Keratinocyte (primary cell): ENCODE data around the gene NCOA3. TPM values are rescaled to one million over a fixed set of nuclear protein-coding genes. Genes with fewer than 3 reads are reported as not detected.

Source experiments
- DNase-seq: peaks from one replicate; pipeline ENCODE4 v3.0.0-alpha.2; 2011; ENCODE audit warnings: low read depth, missing footprints, low spot score
- FAIRE-seq: peaks from 2 replicates; lab custom pipeline; 2011; peaks lifted over from hg19 to GRCh38; lab: Jason Lieb, UNC
- H2AFZ ChIP-seq: 2 replicates; pipeline ENCODE4 v1.6.0; 2012; ENCODE audit warnings: low read length, control low read depth, inconsistent platforms; ENCODE audit not compliant: control insufficient read depth
- H3K27ac ChIP-seq: 2 replicates; pipeline ENCODE4 v1.5.1; 2011; ENCODE audit warnings: low read length; ENCODE audit not compliant: control insufficient read depth, insufficient read depth
- H3K27me3 ChIP-seq: 3 replicates; pipeline ENCODE4 v1.6.0; 2011; ENCODE audit warnings: low read length; ENCODE audit not compliant: control insufficient read depth, insufficient read depth; ENCODE audit errors: extremely low read depth
- H3K36me3 ChIP-seq, 2 experiments: 2 replicates in 1 of 2; 3 replicates in 1 of 2; pipeline ENCODE4 v1.5.1; 2011; ENCODE audit warnings: low read length in 2 of 2, mild to moderate bottlenecking in 1 of 2; ENCODE audit not compliant: control insufficient read depth in 2 of 2, insufficient read depth in 2 of 2; ENCODE audit errors: extremely low read depth in 1 of 2
- H3K4me1 ChIP-seq: 3 replicates; pipeline ENCODE4 v1.5.1; 2011; ENCODE audit warnings: low read length; ENCODE audit not compliant: control insufficient read depth, insufficient read depth; ENCODE audit errors: extremely low read depth
- H3K4me2 ChIP-seq: 3 replicates; pipeline ENCODE4 v1.6.0; 2011; ENCODE audit warnings: low read depth, low read length; ENCODE audit not compliant: control insufficient read depth, insufficient read depth; ENCODE audit errors: extremely low read depth
- H3K4me3 ChIP-seq, 3 experiments: fragments of 200-600 bp in 1 of 3; sonication (generic) in 1 of 3; 2 replicates in 2 of 3; 3 replicates in 1 of 3; pipeline ENCODE4 v1.5.1; 2011 to 2016; ENCODE audit warnings: low read length in 3 of 3, mild to moderate bottlenecking in 3 of 3, control low read depth in 2 of 3, inconsistent platforms in 1 of 3, low read depth in 1 of 3, mixed read lengths in 1 of 3, mixed run types in 1 of 3, moderate library complexity in 1 of 3; ENCODE audit not compliant: control insufficient read depth in 2 of 3, insufficient read depth in 2 of 3; ENCODE audit errors: extremely low read depth in 1 of 3
- H3K79me2 ChIP-seq: 2 replicates; pipeline ENCODE4 v1.6.0; 2012; ENCODE audit warnings: low read length; ENCODE audit not compliant: control insufficient read depth, insufficient read depth
- H3K9ac ChIP-seq: 3 replicates; pipeline ENCODE4 v1.6.0; 2011; ENCODE audit warnings: low read length; ENCODE audit not compliant: control insufficient read depth, insufficient read depth; ENCODE audit errors: extremely low read depth
- H3K9me1 ChIP-seq: 3 replicates; pipeline ENCODE4 v1.6.0; 2011; ENCODE audit warnings: low read length; ENCODE audit not compliant: control insufficient read depth, insufficient read depth; ENCODE audit errors: extremely low read depth
- H3K9me3 ChIP-seq: 2 replicates; pipeline ENCODE4 v1.5.1; 2012; ENCODE audit warnings: low read depth, low read length; ENCODE audit not compliant: control insufficient read depth
- H4K20me1 ChIP-seq: 3 replicates; pipeline ENCODE4 v1.6.0; 2011; ENCODE audit warnings: low read length; ENCODE audit not compliant: control insufficient read depth, insufficient read depth; ENCODE audit errors: extremely low read depth
- CTCF ChIP-seq, 3 experiments: IDR thresholded peaks in 1 of 3; conservative IDR thresholded peaks in 1 of 3; optimal IDR thresholded peaks in 1 of 3; 2 replicates in 2 of 3; 3 replicates in 1 of 3; pipeline versions ENCODE3 to v1.5.1; 2011; ENCODE audit warnings: low read length in 3 of 3, mild to moderate bottlenecking in 3 of 3, moderate library complexity in 2 of 3, control low read depth in 1 of 3, inconsistent platforms in 1 of 3; ENCODE audit not compliant: insufficient read depth in 2 of 3; ENCODE audit errors: extremely low read depth in 1 of 3
- EZH2 ChIP-seq: IDR thresholded peaks from one replicate; pipeline ENCODE4 v1.6.1; 2012; ENCODE audit warnings: inconsistent platforms, mild to moderate bottlenecking, low read length, moderate library complexity
- dilution Hi-C: fragments of 300-500 bp; cut with MboI; formaldehyde crosslinking; loops from one replicate; pipeline ENCODE4 v1.7.0; 2020; ENCODE audit warnings: low sequenced_read_pairs; ENCODE audit not compliant: extremely low pct_ligation_motif_present
- polyA plus RNA-seq, 5 experiments: library from polyadenylated mRNA; depleted of rRNA in 3 of 5; stranded (reverse) in 3 of 5; stranded (forward) in 1 of 5; unstranded in 1 of 5; fragments of >200 nt; gene quantifications; 1 replicate in 1 of 5; 2 replicates in 3 of 5; 3 replicates in 1 of 5; pipeline versions ENCODE4 v1.2.1 to v1.2.3, GENCODE V29; 2011 to 2012; ENCODE audit warnings: missing spikeins in 2 of 5, low read depth in 1 of 5, low replicate concordance in 1 of 5

Gene NCOA3
- polyA plus RNA-seq, 1 donor (not counting 4 experiments of a cell fraction or from before 2014, with no cell fraction given): 25.8 TPM

DNA sequence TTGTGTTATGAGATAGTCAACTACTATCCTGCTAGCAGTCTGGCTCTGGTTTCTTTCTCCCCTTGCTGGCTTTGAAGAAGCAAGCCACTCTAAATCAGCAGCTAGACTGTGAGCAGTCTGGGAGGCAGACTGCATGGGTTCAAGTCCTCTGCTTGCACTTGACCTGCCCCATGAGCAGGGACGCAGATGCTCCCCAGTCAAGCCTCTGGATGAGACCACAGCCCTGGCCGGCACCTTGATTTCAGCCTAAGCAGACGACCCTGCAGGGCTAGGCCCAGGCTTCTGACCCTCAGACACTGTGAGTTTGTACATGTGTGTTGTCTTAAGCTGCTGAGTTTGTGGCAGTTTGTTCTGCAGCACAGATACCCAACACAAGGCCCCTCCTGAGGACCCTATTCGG is 177.8 kb downstream of the NCOA3 start:
- H4K20me1 ChIP-seq: no peaks in the 10 kb centered on the region
- H3K9me3 ChIP-seq: no peaks in the 10 kb centered on the region
- peaks cover 27 to 39% of the 10 kb centered on the region in 2 experiments for H3K36me3 ChIP-seq
- no peaks in the 10 kb centered on the region for H3K79me2 ChIP-seq
- H3K4me3 ChIP-seq: no peak overlapping the region
- TF ChIP-seq EZH2 (no peak), CTCF (optimal IDR thresholded peaks at IDR 0.05 in 1 of 3, IDR thresholded peaks at IDR 0.05 in 1 of 3, conservative IDR thresholded peaks at IDR 0.05 in 1 of 3; ENCODE audit: extremely low read depth in 1 of 3, insufficient read depth in 2 of 3, low read length in 3 of 3) (no peak)
- FAIRE-seq (no peak), DNase-seq (no peak)
- H3K9ac ChIP-seq: no peak overlapping the region
- no peak overlapping the region for H2AFZ ChIP-seq
- no peaks in the 10 kb centered on the region for H3K27me3 ChIP-seq
- no peaks in the 10 kb centered on the region for H3K9me1 ChIP-seq
- H3K27ac ChIP-seq: no peak overlapping the region
- dilution Hi-C loops: no loop called here
- H3K4me1 ChIP-seq: no peaks in the 10 kb centered on the region
- no peak overlapping the region for H3K4me2 ChIP-seq

- FAIRE-seq (no peak), DNase-seq (no peak)
- peaks cover 28 to 39% of the 10 kb centered on the region in 2 experiments for H3K36me3 ChIP-seq
- H3K4me1 ChIP-seq: no peaks in the 10 kb centered on the region
- no peaks in the 10 kb centered on the region for H3K27me3 ChIP-seq
- H4K20me1 ChIP-seq: no peaks in the 10 kb centered on the region
- no peak overlapping the region for H3K9ac ChIP-seq
- no peaks in the 10 kb centered on the region for H3K79me2 ChIP-seq
- dilution Hi-C loops: no loop called here
- H3K9me1 ChIP-seq: no peaks in the 10 kb centered on the region
- H3K4me3 ChIP-seq: no peak overlapping the region
- TF ChIP-seq EZH2 (no peak), CTCF (optimal IDR thresholded peaks at IDR 0.05 in 1 of 3, IDR thresholded peaks at IDR 0.05 in 1 of 3, conservative IDR thresholded peaks at IDR 0.05 in 1 of 3; ENCODE audit: extremely low read depth in 1 of 3, insufficient read depth in 2 of 3, low read length in 3 of 3) (no peak)
- H3K9me3 ChIP-seq: no peaks in the 10 kb centered on the region
- no peak overlapping the region for H3K4me2 ChIP-seq
- no peak overlapping the region for H3K27ac ChIP-seq
- H2AFZ ChIP-seq: no peak overlapping the region
These were observed 179.3 kb downstream of the NCOA3 start for GRCh38 chr20:47680804-47681529.
